OCI-LY3 (cell line): ENCODE results near the gene FRAS1.

Source experiments
- H2AFZ ChIP-seq: fragments of 200-600, 300-600 bp; shearing (Covaris generic); 2 replicates; pipeline ENCODE4 v1.6.0; 2014; ENCODE audit warnings: antibody characterized with exemption, low read depth, low read length
- H3K27ac ChIP-seq: fragments of 200-600, 300-600 bp; sonication (generic); 2 replicates; pipeline ENCODE4 v1.5.1; 2014; ENCODE audit warnings: mild to moderate bottlenecking, low read length, moderate library complexity, mixed read lengths
- H3K27me3 ChIP-seq: fragments of 200-600, 300-600 bp; sonication (generic); 2 replicates; pipeline ENCODE4 v1.6.1; 2014; ENCODE audit warnings: low read depth, low read length, mixed read lengths
- H3K36me3 ChIP-seq: fragments of 200-600, 300-600 bp; sonication (generic); replicated peaks from 2 replicates; pipeline ENCODE3; 2014; ENCODE audit warnings: low read depth, low read length, mixed read lengths
- H3K4me1 ChIP-seq: fragments of 300-600, 200-600 bp; sonication (generic); 2 replicates; pipeline ENCODE4 v1.6.1; 2014; ENCODE audit warnings: low read length, mixed read lengths
- H3K4me2 ChIP-seq: fragments of 200-600, 300-600 bp; sonication (generic); 2 replicates; pipeline ENCODE4 v1.6.1; 2014; ENCODE audit warnings: low read length, mixed read lengths
- H3K4me3 ChIP-seq: fragments of 300-600, 200-600 bp; sonication (generic); 2 replicates; pipeline ENCODE4 v1.5.1; 2014; ENCODE audit warnings: antibody characterized with exemption, mild to moderate bottlenecking, low read length, moderate library complexity
- H3K79me2 ChIP-seq: fragments of 300-600, 200-600 bp; shearing (Covaris generic); 2 replicates; pipeline ENCODE4 v1.6.1; 2014; ENCODE audit warnings: mild to moderate bottlenecking, low read length, mixed read lengths
- H3K9ac ChIP-seq: fragments of 300-600, 200-600 bp; shearing (Covaris generic); 2 replicates; pipeline ENCODE4 v1.6.0; 2014; ENCODE audit warnings: mild to moderate bottlenecking, low read length, moderate library complexity
- H3K9me3 ChIP-seq: fragments of 200-600, 300-600 bp; shearing (Covaris generic); 2 replicates; pipeline ENCODE4 v1.6.1; 2014; ENCODE audit warnings: low read length, mixed read lengths; ENCODE audit not compliant: insufficient read depth
- H4K20me1 ChIP-seq: fragments of 200-600, 300-600 bp; sonication (generic); 2 replicates; pipeline ENCODE4 v1.6.1; 2016; ENCODE audit warnings: low read length, mixed read lengths; ENCODE audit not compliant: insufficient read depth
- EZH2phosphoT487 ChIP-seq: fragments of 200-600 bp; shearing (Covaris generic); IDR thresholded peaks from 2 replicates; pipeline ENCODE4 v1.6.1; 2018; ENCODE audit warnings: antibody characterized with exemption, mixed run types, low read depth
- TF ChIP-seq, protein P1 (sequence below): fragments of 200-600, 300-600 bp; sonication (generic); IDR thresholded peaks from 2 replicates; pipeline ENCODE4 v1.5.1; 2014; ENCODE audit warnings: antibody characterized with exemption, low read length, low read depth

The FRAS1 gene

DNA sequence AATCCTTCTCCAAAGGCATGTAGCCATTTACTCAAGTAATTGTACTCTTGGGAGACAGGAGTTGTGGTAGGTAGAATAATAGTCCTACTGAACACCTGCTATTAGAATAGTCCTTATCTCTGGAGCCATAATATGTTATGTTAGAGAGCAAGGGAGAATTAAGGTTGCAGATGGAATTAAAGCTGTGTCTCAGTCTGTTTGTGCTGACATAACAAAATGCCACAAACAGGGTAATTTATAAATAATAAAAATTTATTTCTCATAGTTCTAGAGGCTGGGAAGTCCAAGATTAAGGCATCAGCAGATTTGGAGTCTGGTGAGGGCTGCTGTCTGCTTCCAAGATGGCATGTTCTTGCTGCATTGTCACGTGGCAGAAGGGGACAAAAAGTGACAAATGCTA is 24.2 kb upstream of the FRAS1 start:
- Histone ChIP-seq H2AFZ (no peak overlapping the region), H3K27me3 (no peaks in the 10 kb centered on the region), H3K4me3 (no peak overlapping the region), H3K27ac (no peak overlapping the region), H3K36me3 (no peaks in the 10 kb centered on the region), H3K4me2 (no peak overlapping the region), H3K4me1 (no peaks in the 10 kb centered on the region), H4K20me1 (no peaks in the 10 kb centered on the region), H3K79me2 (no peaks in the 10 kb centered on the region), H3K9me3 (no peaks in the 10 kb centered on the region), H3K9ac (no peak overlapping the region)
- TF ChIP-seq EZH2phosphoT487 = no peak
- TF ChIP-seq, protein P1, sequence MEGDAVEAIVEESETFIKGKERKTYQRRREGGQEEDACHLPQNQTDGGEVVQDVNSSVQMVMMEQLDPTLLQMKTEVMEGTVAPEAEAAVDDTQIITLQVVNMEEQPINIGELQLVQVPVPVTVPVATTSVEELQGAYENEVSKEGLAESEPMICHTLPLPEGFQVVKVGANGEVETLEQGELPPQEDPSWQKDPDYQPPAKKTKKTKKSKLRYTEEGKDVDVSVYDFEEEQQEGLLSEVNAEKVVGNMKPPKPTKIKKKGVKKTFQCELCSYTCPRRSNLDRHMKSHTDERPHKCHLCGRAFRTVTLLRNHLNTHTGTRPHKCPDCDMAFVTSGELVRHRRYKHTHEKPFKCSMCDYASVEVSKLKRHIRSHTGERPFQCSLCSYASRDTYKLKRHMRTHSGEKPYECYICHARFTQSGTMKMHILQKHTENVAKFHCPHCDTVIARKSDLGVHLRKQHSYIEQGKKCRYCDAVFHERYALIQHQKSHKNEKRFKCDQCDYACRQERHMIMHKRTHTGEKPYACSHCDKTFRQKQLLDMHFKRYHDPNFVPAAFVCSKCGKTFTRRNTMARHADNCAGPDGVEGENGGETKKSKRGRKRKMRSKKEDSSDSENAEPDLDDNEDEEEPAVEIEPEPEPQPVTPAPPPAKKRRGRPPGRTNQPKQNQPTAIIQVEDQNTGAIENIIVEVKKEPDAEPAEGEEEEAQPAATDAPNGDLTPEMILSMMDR = no peak

DNA sequence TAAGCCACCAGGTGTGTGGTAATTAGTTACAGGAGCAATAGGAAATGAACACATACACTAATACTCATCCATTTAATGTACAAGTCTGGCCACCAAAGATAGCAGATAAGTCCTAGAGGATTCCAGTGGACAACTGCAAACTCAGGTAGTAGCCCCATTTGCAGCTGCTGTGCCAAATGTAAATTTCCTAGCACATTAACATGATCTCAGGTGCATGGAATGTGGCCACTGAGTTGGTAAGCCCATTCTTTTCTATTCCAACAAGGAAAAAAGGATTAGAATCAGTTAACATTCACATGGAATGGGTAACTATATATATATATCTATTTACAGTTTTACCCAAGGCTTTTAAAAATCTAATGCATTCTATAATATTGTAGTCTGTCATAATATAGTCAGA is 23.3 kb upstream of the FRAS1 start:
- TF ChIP-seq, protein P1 = no peak
- TF ChIP-seq EZH2phosphoT487 = no peak
- H3K9me3 ChIP-seq = no peaks in the 10 kb centered on the region

DNA sequence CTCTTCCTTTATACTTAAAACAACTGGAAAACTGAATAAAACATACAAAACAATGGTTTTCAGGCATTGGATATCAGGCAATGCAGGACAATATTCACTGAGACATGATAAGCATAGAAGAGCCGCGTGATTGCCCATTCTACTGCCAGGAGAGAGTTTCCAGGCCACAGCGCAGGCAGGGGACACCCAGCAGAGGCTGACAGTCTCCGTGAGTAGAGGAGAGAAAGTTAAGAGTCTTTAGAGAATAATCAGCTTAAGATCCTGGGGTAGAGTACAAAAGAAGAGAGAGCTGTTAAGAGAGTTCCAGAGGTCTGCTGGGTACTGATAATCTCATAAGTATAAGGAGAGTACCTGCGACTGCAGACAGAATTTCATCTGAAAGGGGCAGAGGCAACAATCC is 18.4 kb upstream of the FRAS1 start:
- TF ChIP-seq EZH2phosphoT487 = no peak
- TF ChIP-seq, protein P1 = no peak
- H3K36me3 ChIP-seq = no peaks in the 10 kb centered on the region
- H3K79me2 ChIP-seq = no peaks in the 10 kb centered on the region
- H3K9me3 ChIP-seq = no peaks in the 10 kb centered on the region
- H3K4me3 ChIP-seq = no peak overlapping the region
- H3K4me1 ChIP-seq = no peaks in the 10 kb centered on the region
- H2AFZ ChIP-seq = no peak overlapping the region
- no peak overlapping the region for H3K4me2 ChIP-seq
- no peaks in the 10 kb centered on the region for H3K27me3 ChIP-seq
- no peak overlapping the region for H3K27ac ChIP-seq
- H4K20me1 ChIP-seq = no peaks in the 10 kb centered on the region
- no peak overlapping the region for H3K9ac ChIP-seq

More for the DNA sequence above, 23.3 kb upstream of the FRAS1 start:
- no peaks in the 10 kb centered on the region for H3K36me3 ChIP-seq
- H3K79me2 ChIP-seq = no peaks in the 10 kb centered on the region
- H3K4me3 ChIP-seq = no peak overlapping the region
- H2AFZ ChIP-seq = no peak overlapping the region
- H3K4me2 ChIP-seq = no peak overlapping the region
- H4K20me1 ChIP-seq = no peaks in the 10 kb centered on the region
- no peaks in the 10 kb centered on the region for H3K27me3 ChIP-seq
- H3K9ac ChIP-seq = no peak overlapping the region
- H3K27ac ChIP-seq = no peak overlapping the region
- no peaks in the 10 kb centered on the region for H3K4me1 ChIP-seq

DNA sequence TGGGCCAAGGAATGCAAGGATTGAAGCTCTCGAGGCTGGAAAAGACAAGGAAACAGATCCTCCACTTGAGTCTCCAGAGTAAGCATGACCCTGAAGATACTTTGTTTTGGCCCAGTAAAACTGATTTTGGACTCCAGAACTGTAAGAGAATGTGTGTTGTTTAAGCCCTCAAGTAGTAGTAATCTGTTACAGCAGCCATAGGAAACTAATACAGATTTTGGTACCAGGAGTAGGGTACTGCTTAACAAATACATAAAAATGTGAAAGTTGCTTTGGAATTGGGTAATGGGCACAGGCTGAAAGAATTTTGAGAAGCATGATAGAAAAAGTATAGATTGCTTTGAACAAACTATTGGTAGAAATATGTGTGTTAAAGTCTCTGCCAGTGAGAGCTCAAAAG is 17.4 kb upstream of the FRAS1 start:
- no peaks in the 10 kb centered on the region for H4K20me1 ChIP-seq
- H3K79me2 ChIP-seq = no peaks in the 10 kb centered on the region
- no peak overlapping the region for H2AFZ ChIP-seq
- no peaks in the 10 kb centered on the region for H3K9me3 ChIP-seq
- no peaks in the 10 kb centered on the region for H3K4me1 ChIP-seq
- H3K36me3 ChIP-seq = no peaks in the 10 kb centered on the region
- TF ChIP-seq, protein P1 = no peak
- no peak for TF ChIP-seq EZH2phosphoT487
- H3K9ac ChIP-seq = no peak overlapping the region
- H3K27me3 ChIP-seq = no peaks in the 10 kb centered on the region
- H3K4me2 ChIP-seq = no peak overlapping the region
- H3K4me3 ChIP-seq = no peak overlapping the region
- no peak overlapping the region for H3K27ac ChIP-seq
